HepG2 (cell line): ENCODE measurements around the gene SH3YL1. TPM values are rescaled to one million over a fixed set of nuclear protein-coding genes. Genes with fewer than 3 reads are reported as not detected.

Source experiments
- CEBPZ ChIP-seq: IDR thresholded peaks from 2 replicates; pipeline ENCODE4 v1.6.1; 2012; ENCODE audit warnings: low read length, improper control_type of control experiment
- E2F5 ChIP-seq: sonication (generic); formaldehyde crosslinking; conservative IDR thresholded peaks from 2 replicates; pipeline ENCODE4 v1.4.0; 2020; ENCODE audit warnings: missing genetic modification reagents
- GZF1 ChIP-seq: sonication (generic); formaldehyde crosslinking; IDR thresholded peaks from 2 replicates; pipeline ENCODE4 v1.5.1; 2020; ENCODE audit warnings: mild to moderate bottlenecking, missing genetic modification reagents
- HDAC6 ChIP-seq: fragments of 200-600 bp; sonication (generic); IDR thresholded peaks from 2 replicates; pipeline ENCODE4 v1.7.0; 2017; ENCODE audit warnings: mild to moderate bottlenecking, antibody characterized with exemption, low read length, low read depth
- HMGA1 ChIP-seq: sonication (generic); formaldehyde crosslinking; conservative IDR thresholded peaks from 2 replicates; pipeline ENCODE4 v1.4.0; 2020; ENCODE audit warnings: missing genetic modification reagents
- HNF1A ChIP-seq, 2 experiments: sonication (generic) in 1 of 2; formaldehyde crosslinking in 1 of 2; IDR thresholded peaks; 2 replicates each; pipeline versions ENCODE4 v1.4.0 to v1.6.1; 2016 to 2020; ENCODE audit warnings: borderline replicate concordance in 1 of 2, low read depth in 1 of 2, mild to moderate bottlenecking in 1 of 2, missing genetic modification reagents in 1 of 2
- KLF13 ChIP-seq: sonication (generic); formaldehyde crosslinking; IDR thresholded peaks from 2 replicates; pipeline ENCODE4 v1.4.0; 2020; ENCODE audit warnings: mild to moderate bottlenecking, missing genetic modification reagents
- MAFG ChIP-seq: sonication (generic); formaldehyde crosslinking; IDR thresholded peaks from 2 replicates; pipeline ENCODE4 v1.5.1; 2020; ENCODE audit warnings: mild to moderate bottlenecking, missing genetic modification reagents
- NRL ChIP-seq: sonication (generic); formaldehyde crosslinking; IDR thresholded peaks from 2 replicates; pipeline ENCODE4 v1.5.0; 2020; ENCODE audit warnings: missing genetic modification reagents, mild to moderate bottlenecking, moderate library complexity, borderline replicate concordance
- POLR2AphosphoS5 ChIP-seq: IDR thresholded peaks from 2 replicates; pipeline ENCODE4 v1.6.1; 2012; ENCODE audit warnings: low read depth, low read length
- PTBP1 ChIP-seq: fragments of 200-400 bp; formaldehyde crosslinking; IDR thresholded peaks from 2 replicates; pipeline ENCODE4 v1.6.1; 2018; ENCODE audit warnings: low read length, low read depth; ENCODE audit not compliant: poor library complexity, severe bottlenecking
- SATB2 ChIP-seq: sonication (generic); formaldehyde crosslinking; IDR thresholded peaks from 2 replicates; pipeline ENCODE4 v1.5.0; 2020; ENCODE audit warnings: missing genetic modification reagents
- SRY ChIP-seq: sonication (generic); formaldehyde crosslinking; IDR thresholded peaks from 2 replicates; pipeline ENCODE4 v1.8.0; 2022; ENCODE audit warnings: mild to moderate bottlenecking, missing genetic modification reagents
- TAF15 ChIP-seq: fragments of 200-400 bp; formaldehyde crosslinking; IDR thresholded peaks from one replicate; pipeline ENCODE4 v1.6.1; 2018; ENCODE audit warnings: mild to moderate bottlenecking, low read depth, low read length; ENCODE audit not compliant: poor library complexity, severe bottlenecking
- ZBTB38 ChIP-seq: sonication (generic); formaldehyde crosslinking; IDR thresholded peaks from 2 replicates; pipeline ENCODE4 v1.5.1; 2020; ENCODE audit warnings: mild to moderate bottlenecking, missing genetic modification reagents
- ZEB1 ChIP-seq: IDR thresholded peaks from 2 replicates; pipeline ENCODE4 v1.6.1; 2012; ENCODE audit warnings: mild to moderate bottlenecking, low read depth, inconsistent platforms; ENCODE audit not compliant: insufficient replicate concordance
- ZNF143 ChIP-seq: sonication (generic); formaldehyde crosslinking; IDR thresholded peaks from 2 replicates; pipeline ENCODE4 v1.4.0; 2020; ENCODE audit warnings: missing genetic modification reagents
- ZNF276 ChIP-seq: sonication (generic); formaldehyde crosslinking; IDR thresholded peaks from 2 replicates; pipeline ENCODE4 v1.4.0; 2020; ENCODE audit warnings: mild to moderate bottlenecking, low read depth, missing genetic modification reagents
- ZNF773 ChIP-seq: sonication (generic); formaldehyde crosslinking; IDR thresholded peaks from 2 replicates; pipeline ENCODE4 v1.4.0; 2020; ENCODE audit warnings: missing genetic modification reagents, borderline replicate concordance
- polyA plus RNA-seq, 8 experiments: library from polyadenylated mRNA; depleted of rRNA in 3 of 8; stranded (reverse) in 7 of 8; unstranded in 1 of 8; fragments of >200 nt; fragmentation: Illumina TruSeq in 4 of 8; extraction: Trizol in 4 of 8; gene quantifications; 2 replicates each; pipeline versions ENCODE4 v1.2.1 to v1.2.3, GENCODE V29; 2011 to 2016; ENCODE audit warnings: low read depth in 4 of 8, missing spikeins in 1 of 8, mixed read lengths in 1 of 8; ENCODE audit not compliant: insufficient read depth in 1 of 8
- total RNA-seq, 5 experiments: library from RNA; depleted of rRNA; stranded (reverse); fragments of >200 nt; fragmentation: Illumina TruSeq; extraction: Trizol; gene quantifications; 2 replicates each; pipeline ENCODE4 v1.2.3, GENCODE V29; 2016; ENCODE audit warnings: low read depth in 1 of 5

The SH3YL1 gene
- total and polyA plus RNA-seq, 2 of the 13 experiments (the other 11 are each of a cell fraction or from before 2014, with no cell fraction given) = 13.0 to 48.2 TPM

- no peak for TF ChIP-seq HNF1A (IDR thresholded peaks at IDR 0.05; ENCODE audit: low read depth)
- TF ChIP-seq HNF1A (CRISPR knock-in tag; IDR thresholded peaks at IDR 0.05; ENCODE audit: borderline replicate concordance) = no peak
- TF ChIP-seq HDAC6 = peak; percentile 73; the same call in 1 of the 2 replicates
- no peak for TF ChIP-seq E2F5 (CRISPR knock-in tag)
- TF ChIP-seq MAFG (CRISPR knock-in tag) = no peak
- TF ChIP-seq CEBPZ = no peak
- no peak for TF ChIP-seq ZNF276
- no peak for TF ChIP-seq TAF15
- TF ChIP-seq SRY (CRISPR knock-in tag) = peak; percentile 74; the same call in 1 of the 2 replicates
- no peak for TF ChIP-seq ZNF773
- no peak for TF ChIP-seq ZNF143
- no peak for TF ChIP-seq SATB2 (CRISPR knock-in tag)
- TF ChIP-seq ZEB1 = no peak
- TF ChIP-seq GZF1 (CRISPR knock-in tag) = no peak
- peak; percentile 31; the same call in 1 of the 2 replicates for TF ChIP-seq ZBTB38 (CRISPR knock-in tag)
- TF ChIP-seq POLR2AphosphoS5 = no peak
- TF ChIP-seq HMGA1 (CRISPR knock-in tag) = no peak
- TF ChIP-seq NRL (CRISPR knock-in tag) = peak; percentile 67
- TF ChIP-seq PTBP1 = no peak
- TF ChIP-seq KLF13 = no peak
These were observed 25.7 kb upstream of the SH3YL1 start (continued) for GRCh38 chr2:289362-290089.
